ENCODE results near the gene SERP1.
"Not testable (repeated sequence)": the region's sequence is repeated elsewhere in the genome, so short reads cannot be mapped to it uniquely, and the experiment has no call there.

The SERP1 gene

DNA sequence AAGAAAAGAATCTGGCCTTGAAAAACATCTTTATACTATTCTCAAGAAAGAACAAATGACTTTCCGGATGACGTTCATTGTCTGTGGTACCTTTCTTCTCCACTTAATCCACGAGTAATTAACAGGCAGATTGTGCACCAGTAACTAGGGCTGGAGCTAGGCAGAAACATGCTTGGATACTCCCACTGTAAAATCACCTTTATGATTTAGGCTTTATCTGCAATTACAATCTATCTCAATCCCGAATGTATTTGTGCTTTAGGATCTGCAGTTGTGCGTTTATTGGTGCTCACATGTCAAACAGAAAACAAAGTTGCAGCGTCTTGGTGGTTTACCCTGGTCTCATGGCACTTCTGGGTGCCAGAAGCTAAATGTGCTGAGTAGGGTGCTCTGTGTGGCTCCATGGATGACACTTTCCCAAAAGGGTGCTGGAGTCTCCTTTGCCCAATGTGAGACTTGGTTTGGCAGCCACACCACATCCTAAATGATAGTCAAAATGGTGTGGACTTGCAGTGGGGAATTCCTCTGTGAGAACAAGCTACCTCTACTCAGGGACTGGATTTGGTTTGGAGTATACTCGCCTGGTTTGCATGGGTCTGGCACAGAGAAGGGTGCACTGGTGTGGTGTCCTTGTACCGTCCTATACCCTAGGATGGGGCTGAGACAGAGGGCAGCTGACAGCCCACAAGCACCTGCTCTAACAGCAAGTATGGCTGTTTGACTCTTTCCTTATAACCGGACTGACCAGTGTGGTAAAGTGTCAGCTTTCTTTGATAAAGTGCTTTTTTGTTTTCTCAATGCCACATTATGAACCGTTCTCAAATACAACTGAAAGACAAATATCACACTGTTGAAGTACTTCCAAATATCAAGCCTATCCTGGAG lies 7.7 kb downstream of the SERP1 start:
- no peak for DNase-seq (ENCODE audit: low read depth)

DNA sequence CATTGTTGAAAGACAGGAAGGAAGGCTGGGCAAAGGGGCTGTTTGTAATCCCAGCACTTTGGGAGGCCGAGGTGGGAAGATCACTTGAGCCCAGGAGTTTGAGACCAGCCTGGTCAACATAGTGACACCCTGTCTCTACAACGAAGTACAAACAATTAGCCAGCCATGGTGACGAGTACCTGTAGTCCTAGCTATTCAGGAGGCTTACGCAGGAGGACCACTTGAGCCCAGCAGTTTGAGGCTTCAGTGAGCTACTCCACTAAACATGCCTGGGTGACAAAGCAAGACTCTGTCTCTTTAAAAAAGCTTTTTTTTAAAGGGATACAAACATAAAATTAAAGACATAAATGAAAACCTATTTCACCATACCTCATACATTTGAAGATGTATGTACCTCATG lies 11.1 kb downstream of the SERP1 start:
- DNase-seq (ENCODE audit: low read depth) = no peak

DNA sequence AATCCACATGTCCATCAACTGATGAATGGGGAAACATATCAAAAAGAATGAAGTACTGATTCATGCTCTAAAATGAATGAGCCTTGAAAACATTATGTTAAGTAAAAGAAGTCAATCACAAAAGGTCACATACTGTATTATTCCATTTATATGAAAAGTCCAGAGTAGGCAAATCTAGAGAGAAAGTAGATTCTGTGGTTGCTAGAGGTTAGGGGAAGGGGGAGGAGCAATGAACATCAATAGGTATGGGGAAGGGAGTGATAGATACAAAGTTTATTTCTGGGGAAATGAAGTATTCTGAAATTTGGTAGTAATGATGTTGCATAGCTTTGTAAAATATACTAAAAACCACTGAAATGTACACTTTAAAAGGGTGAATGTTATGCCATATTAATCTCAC lies 14.5 kb downstream of the SERP1 start:
- no peak for DNase-seq (ENCODE audit: low read depth)

DNA sequence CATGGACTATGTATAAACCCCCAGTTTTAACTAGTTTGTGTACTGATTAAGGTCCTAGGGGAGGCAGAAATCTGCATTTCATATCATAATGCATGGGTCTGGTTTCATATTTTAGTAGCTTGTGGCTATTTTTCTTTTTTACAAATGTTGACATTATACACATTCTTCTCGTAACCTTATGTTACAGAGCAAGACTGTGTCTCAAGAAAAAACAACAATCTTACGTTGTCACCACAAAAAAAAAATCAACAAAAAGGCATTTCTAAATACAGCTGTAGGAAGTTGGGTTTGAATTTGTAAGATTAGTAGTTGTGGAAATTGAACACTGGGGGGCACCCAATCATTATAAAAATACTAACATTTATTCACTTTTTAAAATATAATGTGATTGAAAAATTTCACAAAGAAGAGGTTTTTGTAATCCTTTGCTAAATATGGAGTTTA lies 17.9 kb downstream of the SERP1 start:
- DNase-seq (ENCODE audit: low read depth) = peak; percentile 87

DNA sequence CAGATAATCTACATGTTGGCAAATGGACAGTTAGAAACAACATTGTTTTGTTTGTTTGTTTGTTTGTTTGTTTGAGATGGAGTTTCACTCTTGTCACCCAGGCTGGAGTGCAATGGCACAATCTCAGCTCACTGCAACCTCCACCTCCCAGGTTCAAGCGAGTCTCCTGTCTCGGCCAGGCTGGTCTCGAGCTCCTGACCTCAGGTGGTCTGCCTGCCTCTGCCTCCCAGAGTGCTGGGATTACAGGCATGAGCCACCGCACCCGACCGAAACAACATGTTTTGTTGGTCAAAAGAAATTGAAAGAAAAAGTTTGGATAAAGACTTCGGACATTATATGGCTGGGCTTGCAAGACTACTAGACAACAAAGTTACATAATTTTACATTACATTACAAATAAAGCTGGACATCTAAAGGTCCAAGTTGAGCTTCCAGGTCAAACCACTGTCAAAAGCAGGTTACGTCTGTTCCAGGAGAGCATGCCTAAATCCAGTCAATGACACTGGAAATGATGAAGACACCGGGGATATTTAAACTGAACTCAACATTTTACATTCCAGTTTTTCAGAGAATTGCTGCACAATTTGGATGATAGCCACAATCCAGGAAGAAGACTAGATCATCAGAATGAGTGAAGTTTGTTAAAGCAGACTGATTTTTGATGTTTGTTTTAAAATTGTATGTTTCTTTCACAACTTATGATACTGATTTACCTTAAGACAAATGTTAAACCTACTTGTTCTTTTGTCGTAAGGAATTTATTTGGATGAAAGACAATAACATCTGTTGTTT lies 18.6 kb downstream of the SERP1 start:
- DNase-seq (ENCODE audit: low read depth) = peak; percentile 49

DNA sequence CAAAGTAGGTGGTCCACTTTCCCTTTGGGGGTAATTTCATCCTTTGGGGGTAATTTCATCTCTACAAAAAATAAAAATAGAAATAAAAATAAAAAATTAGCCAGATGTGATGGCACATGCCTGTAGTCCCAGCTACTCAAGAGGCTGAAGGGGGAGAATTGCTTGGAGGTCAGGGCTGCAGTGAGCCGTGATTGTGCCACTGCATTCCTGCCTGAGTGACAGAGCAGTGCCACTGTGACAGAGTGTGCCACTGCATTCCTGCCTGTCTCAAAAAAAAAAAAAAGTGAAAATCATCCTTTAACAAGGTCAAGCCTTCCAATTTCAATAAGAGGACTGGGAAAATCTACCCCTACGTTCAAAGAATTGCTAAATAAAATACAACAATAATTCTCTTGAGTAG lies 22.8 kb downstream of the SERP1 start:
- no peak for DNase-seq (ENCODE audit: low read depth)

DNA sequence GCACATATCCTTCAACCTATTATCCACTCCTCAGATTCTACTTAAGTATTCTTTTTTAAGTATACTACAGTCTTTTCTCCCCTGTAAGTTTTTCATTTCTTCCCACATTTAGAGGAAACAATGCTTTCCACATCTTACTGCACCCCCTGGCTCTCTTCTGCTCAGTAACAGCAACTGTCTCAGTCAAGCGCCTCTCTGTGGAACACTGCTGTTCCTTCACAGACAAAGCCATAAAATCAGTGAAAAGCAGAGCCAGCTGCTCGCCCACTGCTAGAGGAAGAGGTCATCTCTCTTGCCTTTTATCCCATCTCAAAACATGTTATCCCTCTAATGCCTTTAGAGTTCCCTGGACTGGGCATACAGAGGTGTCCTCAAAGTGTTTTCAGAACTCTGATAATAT lies 24.8 kb downstream of the SERP1 start:
- no peak for DNase-seq (ENCODE audit: low read depth)

DNA sequence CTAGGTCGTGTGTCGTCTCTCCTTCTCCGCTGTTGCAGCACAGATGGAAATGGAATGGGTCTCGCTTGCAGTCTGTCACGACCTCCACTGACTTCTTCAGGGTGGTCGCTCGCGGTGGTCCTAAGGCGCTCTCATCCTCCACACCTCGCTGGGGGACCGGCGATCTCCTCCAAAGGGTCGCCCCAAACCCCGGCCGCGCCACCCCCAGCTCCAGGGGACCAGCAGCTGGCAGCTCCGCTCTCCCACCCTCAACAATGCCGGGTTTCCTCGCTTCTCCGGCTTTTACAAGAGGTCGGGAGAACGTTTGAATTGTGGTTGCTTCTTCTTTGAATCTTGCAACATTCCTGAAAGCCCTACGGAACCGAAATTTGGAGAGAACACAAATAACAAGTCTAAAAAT lies 25.9 kb downstream of the SERP1 start:
- no peak for DNase-seq (ENCODE audit: low read depth)

DNA sequence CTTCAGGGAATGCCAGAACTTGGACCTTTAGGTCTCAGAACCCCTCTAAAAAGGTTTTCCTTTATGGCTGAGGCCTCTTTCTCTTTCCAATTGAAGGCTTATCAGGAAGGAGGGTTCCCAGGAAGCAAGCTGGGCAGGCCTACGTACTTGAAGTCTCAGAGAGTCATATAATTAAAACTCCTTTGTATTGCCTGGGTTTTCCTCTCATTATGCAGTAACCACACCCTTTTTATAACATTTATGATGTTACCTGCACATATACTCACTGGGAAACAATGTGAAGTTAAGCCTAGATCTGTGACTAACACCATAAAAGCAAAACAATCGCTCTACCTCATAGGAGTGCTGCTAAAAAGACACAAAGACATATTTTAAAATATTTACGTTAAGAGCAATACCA lies 27.3 kb downstream of the SERP1 start:
- DNase-seq (ENCODE audit: low read depth) = no peak

DNA sequence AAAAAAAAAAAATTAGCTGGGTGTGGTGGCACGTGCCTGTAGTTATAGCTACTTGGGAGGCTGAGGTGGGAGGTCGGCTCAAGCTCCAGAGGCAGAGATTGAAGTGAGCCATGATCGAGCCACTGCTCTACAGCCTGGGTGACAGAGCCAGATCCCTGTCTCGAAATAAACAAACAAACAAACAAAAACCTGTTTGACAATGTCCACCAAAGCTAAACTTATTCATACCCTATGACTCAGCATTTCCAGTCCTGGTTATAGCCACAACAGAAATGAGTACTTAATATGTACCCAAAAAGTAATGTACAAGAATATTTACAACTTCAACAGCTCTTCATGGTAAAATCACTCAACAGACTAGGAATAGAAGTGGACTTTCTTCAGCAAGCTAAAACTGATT lies 31.1 kb downstream of the SERP1 start:
- DNase-seq (ENCODE audit: low read depth) = no peak

DNA sequence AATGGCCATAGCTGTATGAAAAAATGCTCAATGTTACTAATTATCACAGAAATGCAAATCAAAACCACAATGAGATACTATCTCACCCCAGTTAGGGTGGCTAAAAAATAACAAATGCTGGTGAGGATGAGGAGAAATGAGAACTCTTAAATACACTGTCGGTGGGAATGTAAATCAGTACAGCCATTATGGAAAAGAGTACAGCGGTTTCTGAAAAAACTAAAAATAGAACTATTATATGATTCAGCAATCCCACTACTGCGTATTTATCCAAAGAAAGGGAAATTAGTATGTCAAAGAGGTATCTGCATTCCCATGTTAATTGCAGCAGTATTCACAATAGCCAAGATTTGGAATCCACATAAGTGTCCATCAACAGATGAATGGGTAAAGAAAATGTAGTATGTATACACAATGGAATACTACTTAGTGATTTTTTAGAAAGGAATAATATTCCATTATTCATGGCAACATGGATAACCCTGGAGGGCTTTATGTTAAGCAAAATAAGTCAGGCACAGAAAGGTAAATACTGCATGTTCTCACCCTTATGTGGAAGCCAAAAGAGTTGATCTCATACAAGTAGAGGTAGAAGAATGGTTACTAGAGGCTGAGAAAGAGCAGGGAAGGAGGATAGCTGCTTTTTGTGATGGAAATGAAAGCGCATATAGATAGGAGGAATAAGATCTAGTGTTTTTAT lies 35.0 kb downstream of the SERP1 start:
- no peak for DNase-seq (ENCODE audit: low read depth)

DNA sequence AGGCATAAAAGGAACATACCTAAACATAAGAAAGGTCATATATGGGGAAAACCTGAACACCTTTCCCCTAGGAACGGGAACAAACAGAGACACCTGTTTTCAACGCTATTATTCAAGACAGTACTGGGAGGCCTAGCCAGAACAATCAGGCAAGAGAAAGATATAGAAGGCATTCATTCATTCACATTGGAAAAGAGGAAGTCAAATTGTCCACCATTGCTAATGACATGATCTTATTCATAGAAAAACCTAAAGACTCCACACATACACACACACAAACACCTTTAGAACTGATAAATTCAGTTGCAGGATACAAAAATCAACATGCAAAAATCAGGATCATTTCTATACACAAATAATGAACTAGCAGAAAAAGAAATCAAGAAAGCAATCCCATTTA lies 36.5 kb downstream of the SERP1 start:
- DNase-seq (ENCODE audit: low read depth) = no peak

DNA sequence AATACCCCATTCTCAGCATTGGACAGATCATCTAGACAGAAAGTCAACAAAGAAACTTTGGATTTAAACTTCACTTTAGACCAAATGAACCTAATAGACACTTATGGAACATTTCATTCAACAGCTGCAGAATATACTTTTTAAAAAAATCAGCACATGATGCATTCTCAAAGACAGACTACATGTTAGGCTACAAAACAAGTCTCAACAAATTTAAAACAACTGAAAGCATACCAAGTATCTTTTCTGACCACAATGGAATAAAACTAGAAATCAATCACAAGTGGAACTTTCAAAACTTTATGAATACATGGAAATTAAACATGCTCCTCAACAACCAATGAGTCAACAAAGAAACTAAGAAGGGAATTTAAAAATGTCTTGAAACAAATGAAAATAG lies 37.9 kb downstream of the SERP1 start:
- DNase-seq (ENCODE audit: low read depth) = no peak

DNA sequence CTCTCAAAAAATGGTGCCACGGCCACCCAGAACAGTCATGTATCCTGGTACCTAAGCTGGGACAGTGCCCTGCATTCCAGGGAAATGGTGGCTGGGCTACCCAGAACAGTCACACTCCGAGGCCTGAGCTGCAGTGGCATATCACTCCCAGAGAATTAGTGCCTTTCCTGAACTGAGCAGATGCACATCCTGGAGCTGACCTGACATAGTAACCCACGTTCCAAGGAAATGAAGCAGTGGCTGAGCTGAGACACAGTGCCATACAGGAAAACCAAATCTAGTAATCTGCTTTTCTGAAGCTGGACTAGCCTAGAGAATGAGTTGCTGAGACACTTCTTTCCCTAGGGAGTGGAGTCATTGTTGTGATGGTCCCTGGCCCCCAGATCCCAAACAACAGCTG lies 41.8 kb downstream of the SERP1 start:
- DNase-seq (ENCODE audit: low read depth) = no peak

DNA sequence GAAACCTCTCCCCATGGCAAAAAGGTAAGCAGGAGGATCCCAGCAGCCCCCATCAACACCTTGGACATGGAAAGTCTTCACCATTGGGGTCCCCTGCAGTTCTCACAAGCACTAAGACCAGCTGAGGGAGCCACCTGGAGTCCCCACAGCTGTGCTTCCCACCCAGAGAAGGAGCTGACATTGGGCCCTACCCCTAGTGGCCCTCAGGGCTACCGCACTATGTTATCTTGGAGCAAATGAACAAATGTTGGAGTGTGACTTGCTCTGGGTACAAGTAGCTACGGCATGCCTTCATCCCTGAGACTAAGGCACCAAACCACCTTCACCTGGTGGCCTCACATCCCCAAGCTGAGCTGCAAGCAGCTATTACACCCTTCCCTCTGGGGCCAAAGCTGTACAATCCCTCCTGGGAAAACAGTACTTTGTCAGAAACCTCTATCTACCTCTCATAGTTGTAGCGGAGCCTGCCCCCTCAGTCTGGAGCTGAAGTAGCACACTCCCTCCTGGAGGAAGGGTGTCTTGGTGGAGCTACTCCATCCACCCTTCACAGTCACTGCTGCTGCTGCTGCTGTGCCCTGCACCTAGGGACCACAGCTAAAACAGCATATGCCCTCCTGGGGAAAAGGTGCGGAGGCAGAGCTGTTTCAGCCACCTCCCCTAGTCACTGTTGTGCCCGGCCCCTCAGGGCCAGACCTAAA lies 42.7 kb downstream of the SERP1 start:
- DNase-seq (ENCODE audit: low read depth) = no peak

DNA sequence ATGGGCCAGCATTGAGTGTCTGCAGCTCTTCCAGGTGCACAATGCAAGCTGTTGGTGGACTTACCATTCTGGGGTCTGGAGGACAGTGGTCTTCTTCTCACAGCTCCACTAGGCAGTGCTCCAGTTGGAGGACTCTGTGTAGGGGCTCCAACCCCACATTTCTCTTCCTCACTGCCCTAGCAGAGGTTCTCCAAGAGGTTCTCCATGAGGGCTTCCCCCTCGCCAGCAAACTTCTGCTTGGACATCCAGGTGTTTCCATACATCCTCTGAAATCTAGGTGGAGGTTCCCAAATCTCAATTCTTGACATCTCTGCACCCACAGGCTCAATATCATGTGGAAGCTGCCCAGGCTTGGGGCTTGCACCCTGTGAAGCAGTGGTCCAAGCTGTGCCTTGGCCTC lies 45.3 kb downstream of the SERP1 start:
- DNase-seq (ENCODE audit: low read depth) = not testable (repeated sequence)

DNA sequence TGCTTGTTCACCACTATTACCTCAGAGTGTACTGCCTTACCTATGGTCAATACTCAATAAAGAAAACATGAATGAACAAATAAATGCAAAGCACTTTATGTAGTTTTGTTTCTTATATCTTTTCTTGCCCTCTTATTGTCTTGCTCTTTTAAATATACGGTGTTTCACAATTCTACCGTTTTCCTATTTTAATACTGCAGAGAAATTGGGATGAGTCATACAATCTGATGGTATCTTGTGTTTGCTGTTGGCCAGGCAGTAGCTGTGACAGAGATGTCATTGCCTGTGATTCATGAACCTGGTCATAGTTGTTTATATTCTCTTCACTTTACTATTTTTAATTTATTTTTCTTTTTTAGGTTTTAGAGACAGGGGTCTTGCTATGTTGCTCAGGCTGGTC lies 48.3 kb downstream of the SERP1 start:
- DNase-seq (ENCODE audit: low read depth) = peak; percentile 44

DNA sequence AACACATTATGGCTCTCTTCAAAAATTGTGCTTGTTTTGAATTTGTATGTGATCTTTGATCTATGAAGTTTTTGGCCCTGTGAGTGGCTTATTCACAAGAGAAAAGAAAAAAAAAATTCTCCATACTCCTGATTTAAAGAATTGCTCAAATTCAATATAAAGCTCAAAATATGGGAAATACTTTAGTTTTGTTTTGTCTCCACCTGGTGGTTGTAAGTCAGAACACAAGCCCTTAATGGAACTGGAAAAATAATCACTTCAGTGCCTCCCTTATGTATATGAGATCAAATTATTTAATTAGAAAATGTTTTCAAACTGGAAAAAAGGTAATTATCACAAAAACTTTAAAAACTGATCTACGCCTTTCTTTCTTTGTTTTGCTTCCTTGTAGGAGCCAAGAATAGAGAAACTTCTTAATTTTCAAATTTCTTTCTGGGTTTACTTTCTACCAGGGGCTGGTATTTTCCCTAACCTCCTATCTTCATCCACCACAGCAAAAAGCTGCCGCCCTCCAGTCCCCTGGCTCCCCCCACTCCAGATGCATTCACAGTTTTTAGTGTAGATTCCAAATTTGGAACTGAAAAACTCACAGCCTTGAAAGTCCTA lies 50.6 kb downstream of the SERP1 start:
- DNase-seq (ENCODE audit: low read depth) = peak; percentile 29

DNA sequence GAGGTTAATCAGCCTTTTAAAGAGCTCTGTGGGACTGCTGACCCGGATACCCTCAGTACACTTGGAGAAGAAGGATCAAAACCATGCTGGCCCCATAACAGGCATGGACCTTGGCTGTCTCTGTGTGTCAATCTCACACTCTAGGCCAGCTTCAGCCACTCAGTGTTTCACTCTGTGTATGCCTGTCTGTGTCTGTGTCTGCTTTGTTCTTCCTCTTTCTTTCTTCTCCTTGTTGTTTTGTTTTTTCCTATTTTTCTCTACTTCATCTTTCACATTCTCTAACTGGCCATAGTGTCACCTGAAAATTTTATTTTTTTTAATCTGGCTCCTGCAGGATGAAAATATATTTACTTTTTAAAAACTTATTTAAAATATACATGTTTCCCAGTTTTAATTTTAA lies 51.1 kb downstream of the SERP1 start:
- DNase-seq (ENCODE audit: low read depth) = no peak

DNA sequence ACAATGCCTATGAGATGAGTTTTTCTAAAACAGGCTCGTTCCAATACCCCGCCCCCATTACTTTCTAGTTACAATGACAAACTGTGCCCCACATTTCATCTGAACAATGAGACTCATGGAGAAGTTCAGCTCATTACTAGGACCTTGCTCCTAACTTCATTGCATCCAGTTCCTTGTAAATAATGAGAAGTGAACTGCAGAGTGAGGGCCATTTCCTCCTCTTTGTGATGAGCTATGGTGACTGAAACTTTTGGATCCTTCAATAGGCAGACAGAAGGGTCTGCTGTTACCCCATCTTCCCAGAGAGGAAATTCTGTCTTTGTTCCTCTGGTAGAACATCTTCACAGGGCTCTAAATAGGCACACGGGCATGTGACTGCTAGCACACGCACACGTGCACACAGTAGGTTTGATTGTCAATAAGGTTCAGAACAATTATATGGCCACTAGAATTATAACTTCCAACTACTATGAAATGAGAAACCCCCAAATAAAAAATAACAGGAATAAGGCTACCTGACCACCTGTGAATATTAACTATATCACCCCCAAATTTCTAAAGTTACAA lies 51.8 kb downstream of the SERP1 start:
- no peak for DNase-seq (ENCODE audit: low read depth)
